Esophagus muscularis mucosa (tissue), 4 donors: Measurements from ENCODE around the gene PAX5. TPM values are rescaled to one million over a fixed set of nuclear protein-coding genes. Genes with fewer than 3 reads are reported as not detected.
A peak's percentile ranks its signal among the peaks of the same experiment; 100 is the strongest.

Experiments
- DNase-seq: peaks from one replicate; pipeline ENCODE4 v3.0.0-alpha.2; 2017; ENCODE audit errors: extremely low spot score
- H3K27ac ChIP-seq, 4 donors: fragments of 200-600 bp; sonication (generic); replicated peaks in 1 of 4; 1 replicate in 3 of 4; 2 replicates in 1 of 4; pipeline ENCODE4 v1.5.1; 2016 to 2019; ENCODE audit warnings: mild to moderate bottlenecking in 1 of 4
- H3K27me3 ChIP-seq, 4 donors: fragments of 200-600 bp; sonication (generic); one replicate each; pipeline versions ENCODE4 v1.5.1 to v1.6.0; 2016 to 2019
- H3K36me3 ChIP-seq, 4 donors: fragments of 200-600 bp; sonication (generic); one replicate each; pipeline ENCODE4 v1.5.1; 2016 to 2019
- H3K4me1 ChIP-seq, 4 donors: fragments of 200-600 bp; sonication (generic); one replicate each; pipeline ENCODE4 v1.5.1; 2016 to 2019
- H3K4me3 ChIP-seq, 4 donors: fragments of 200-600 bp; sonication (generic); 1 replicate in 2 of 4; 2 replicates in 2 of 4; pipeline ENCODE4 v1.5.1; 2016 to 2019; ENCODE audit warnings: mild to moderate bottlenecking in 4 of 4, moderate library complexity in 1 of 4
- H3K9me3 ChIP-seq, 4 donors: fragments of 200-600 bp; sonication (generic); 1 replicate in 3 of 4; 2 replicates in 1 of 4; pipeline ENCODE4 v1.5.1; 2016 to 2019
- CTCF ChIP-seq, 3 experiments: fragments of 200-600 bp in 2 of 3; fragments of 450-650 bp in 1 of 3; sonication (generic) in 2 of 3; IDR thresholded peaks; one replicate each; pipeline ENCODE4 v1.5.1; 2017 to 2019; ENCODE audit warnings: antibody characterized with exemption in 3 of 3, mild to moderate bottlenecking in 2 of 3, moderate library complexity in 1 of 3
- EP300 ChIP-seq: sonication (generic); formaldehyde crosslinking; IDR thresholded peaks from one replicate; pipeline ENCODE4 v1.6.1; 2017; ENCODE audit warnings: antibody characterized with exemption
- POLR2A ChIP-seq: fragments of 450-650 bp; IDR thresholded peaks from one replicate; pipeline ENCODE4 v1.6.1; 2017; ENCODE audit warnings: antibody characterized with exemption, moderate library complexity, mild to moderate bottlenecking, low read depth
- POLR2AphosphoS5 ChIP-seq, 2 donors: sonication (generic); formaldehyde crosslinking; IDR thresholded peaks; one replicate each; pipeline ENCODE4 v1.6.1; 2017; ENCODE audit warnings: antibody characterized with exemption in 2 of 2
- WGBS: methylation state at CpG from one replicate; pipeline ENCODE4 v1.1.5; 2018; 5-methylcytosine and 5-hydroxymethylcytosine counted together
- intact Hi-C: fragments of 100-400 bp; cut with DNase I; formaldehyde crosslinking; loops from one replicate; pipeline ENCODE4 v1.15.1; 2023
- total RNA-seq, 4 donors: library from RNA; depleted of rRNA; stranded (reverse); fragments of >200 nt; gene quantifications; one replicate each; pipeline versions ENCODE4 v1.1.0 to v1.2.1, GENCODE V29; 2016

The PAX5 gene
- total RNA-seq, 4 donors from 2014 or later = 0.17 TPM; not detected in 3

- Histone ChIP-seq H3K4me3 (no peak overlapping the region), H3K4me1 (no peaks in the 10 kb centered on the region), H3K27ac (no peak overlapping the region), H3K36me3 (no peaks in the 10 kb centered on the region), H3K27me3 (peaks cover 0 to 46% (median 0%) of the 10 kb centered on the region in 4 donors), H3K9me3 (no peaks in the 10 kb centered on the region)
- intact Hi-C loops = no loop called here
- TF ChIP-seq CTCF (IDR thresholded peaks at IDR 0.05) (no peak), EP300 (no peak), POLR2AphosphoS5 (IDR thresholded peaks at IDR 0.05) (no peak), POLR2A (no peak)
- 87% methylated on average over 6 of the region's 6 CpGs for WGBS
- DNase-seq = no peak
These were observed 156.8 kb downstream of the PAX5 start for GRCh38 chr9:36877239-36877638.

GRCh38 chr9:36876056-36876455 lies 158.0 kb downstream of the PAX5 start:
- peaks cover 0 to 37% (median 0%) of the 10 kb centered on the region in 4 donors for H3K27me3 ChIP-seq
- TF ChIP-seq POLR2AphosphoS5 (IDR thresholded peaks at IDR 0.05) (no peak), CTCF (IDR thresholded peaks at IDR 0.05) (no peak), POLR2A (no peak), EP300 (no peak)
- no peaks in the 10 kb centered on the region for H3K9me3 ChIP-seq
- H3K4me3 ChIP-seq = no peak overlapping the region
- no peak overlapping the region for H3K27ac ChIP-seq
- no peaks in the 10 kb centered on the region for H3K4me1 ChIP-seq
- no peaks in the 10 kb centered on the region for H3K36me3 ChIP-seq
- no peak for DNase-seq
- intact Hi-C loops = no loop called here
- WGBS = 75% methylated on average over 4 of the region's 4 CpGs

GRCh38 chr9:36874921-36875320 lies 159.1 kb downstream of the PAX5 start:
- Histone ChIP-seq H3K9me3 (no peaks in the 10 kb centered on the region), H3K4me1 (no peaks in the 10 kb centered on the region), H3K27ac (no peak overlapping the region), H3K36me3 (no peaks in the 10 kb centered on the region), H3K4me3 (no peak overlapping the region), H3K27me3 (peaks cover 0 to 37% (median 0%) of the 10 kb centered on the region in 4 donors)
- 79% methylated on average over 3 of the region's 6 CpGs for WGBS
- intact Hi-C loops = no loop called here
- no peak for TF ChIP-seq EP300
- TF ChIP-seq POLR2A = no peak
- TF ChIP-seq POLR2AphosphoS5 (IDR thresholded peaks at IDR 0.05) = no peak
- TF ChIP-seq CTCF (IDR thresholded peaks at IDR 0.05) = no peak
- no peak for DNase-seq

- no peaks in the 10 kb centered on the region for H3K36me3 ChIP-seq
- no peak overlapping the region for H3K4me3 ChIP-seq
- intact Hi-C loops = no loop called here
- H3K9me3 ChIP-seq = no peaks in the 10 kb centered on the region
- DNase-seq = no peak
- H3K27me3 ChIP-seq = peaks cover 0 to 31% (median 0%) of the 10 kb centered on the region in 4 donors
- H3K4me1 ChIP-seq = no peaks in the 10 kb centered on the region
- 97% methylated on average over 3 of the region's 3 CpGs for WGBS
- TF ChIP-seq EP300 (no peak), CTCF (IDR thresholded peaks at IDR 0.05) (no peak), POLR2AphosphoS5 (IDR thresholded peaks at IDR 0.05) (no peak), POLR2A (no peak)
- no peak overlapping the region for H3K27ac ChIP-seq
These were observed 159.8 kb downstream of the PAX5 start for GRCh38 chr9:36874261-36874660.

GRCh38 chr9:36873247-36873875 lies 160.7 kb downstream of the PAX5 start:
- WGBS = 49% methylated on average over 8 of the region's 8 CpGs
- intact Hi-C loops = no loop called here
- Histone ChIP-seq H3K27me3 (peaks cover 0 to 29% (median 0%) of the 10 kb centered on the region in 4 donors), H3K4me3 (no peak overlapping the region), H3K4me1 (no peaks in the 10 kb centered on the region), H3K36me3 (no peaks in the 10 kb centered on the region), H3K9me3 (no peaks in the 10 kb centered on the region), H3K27ac (no peak overlapping the region)
- DNase-seq = no peak
- TF ChIP-seq EP300 = no peak
- no peak for TF ChIP-seq POLR2AphosphoS5 (IDR thresholded peaks at IDR 0.05)
- TF ChIP-seq CTCF (IDR thresholded peaks at IDR 0.05) = peak; percentile 63 to 80 (median 71)
